NOMO-1 treated with dmso at 0.1 percent for 144 hours (cell line): ENCODE measurements around the gene P2RY12.

ENCODE experiments used
- DNase-seq: peaks from one replicate; lab custom pipeline; 2025; ENCODE audit not compliant: unreplicated experiment; lab: John Stamatoyannopoulos, UW

The P2RY12 gene

GRCh38 chr3:151384741-151385174 is at the start of gene P2RY12:
Gene P2RY12, minus strand, starts transcription at chr3:151384753. Its CDS starts 45,908 bp downstream, at chr3:151338845.
- peak; percentile 74 for DNase-seq

GRCh38 chr3:151432616-151433372 is 48.2 kb upstream of the P2RY12 start:
- no peak for DNase-seq

GRCh38 chr3:151431940-151432339 is 47.4 kb upstream of the P2RY12 start:
- DNase-seq: peak; percentile 10

- no peak for DNase-seq
Observed at GRCh38 chr3:151430821-151431484, 46.4 kb upstream of the P2RY12 start.

GRCh38 chr3:151428386-151428785 is 43.8 kb upstream of the P2RY12 start:
- DNase-seq: no peak

GRCh38 chr3:151426341-151426657 is 41.7 kb upstream of the P2RY12 start:
- DNase-seq: peak; percentile 11

GRCh38 chr3:151425627-151426340 is 41.2 kb upstream of the P2RY12 start:
- DNase-seq: no peak

GRCh38 chr3:151423091-151423490 is 38.5 kb upstream of the P2RY12 start:
- DNase-seq: no peak

- peak; percentile 35 for DNase-seq
Observed at GRCh38 chr3:151421938-151422337, 37.4 kb upstream of the P2RY12 start.

- DNase-seq: no peak
Observed at GRCh38 chr3:151419806-151420205, 35.3 kb upstream of the P2RY12 start.

- no peak for DNase-seq
Observed at GRCh38 chr3:151415289-151415688, 30.7 kb upstream of the P2RY12 start.

GRCh38 chr3:151412989-151413388 is 28.4 kb upstream of the P2RY12 start:
- DNase-seq: no peak

GRCh38 chr3:151410891-151411559 is 26.5 kb upstream of the P2RY12 start:
- no peak for DNase-seq

GRCh38 chr3:151407928-151408327 is 23.4 kb upstream of the P2RY12 start:
- no peak for DNase-seq

GRCh38 chr3:151404316-151404715 is 19.8 kb upstream of the P2RY12 start:
- DNase-seq: no peak

- no peak for DNase-seq
Observed at GRCh38 chr3:151403246-151403645, 18.7 kb upstream of the P2RY12 start.

- no peak for DNase-seq
Observed at GRCh38 chr3:151402349-151402748, 17.8 kb upstream of the P2RY12 start.

- DNase-seq: no peak
Observed at GRCh38 chr3:151400341-151400740, 15.8 kb upstream of the P2RY12 start.

GRCh38 chr3:151398895-151399294 is 14.3 kb upstream of the P2RY12 start:
- peak; percentile 33 for DNase-seq

GRCh38 chr3:151395806-151396205 is 11.3 kb upstream of the P2RY12 start:
- DNase-seq: peak; percentile 37

- DNase-seq: no peak
Observed at GRCh38 chr3:151394611-151395010, 10.1 kb upstream of the P2RY12 start.
